HUDEP-2 (cell line): Measurements from ENCODE around the gene CASP8.
"Not testable (repeated sequence)": the region's sequence is repeated elsewhere in the genome, so short reads cannot be mapped to it uniquely, and the experiment has no call there.

Experiments used
- DNase-seq, 76 experiments: peaks; one replicate each; lab custom pipeline; 2025; ENCODE audit not compliant: unreplicated experiment in 76 of 76; lab: John Stamatoyannopoulos, UW

CASP8 gene

DNA sequence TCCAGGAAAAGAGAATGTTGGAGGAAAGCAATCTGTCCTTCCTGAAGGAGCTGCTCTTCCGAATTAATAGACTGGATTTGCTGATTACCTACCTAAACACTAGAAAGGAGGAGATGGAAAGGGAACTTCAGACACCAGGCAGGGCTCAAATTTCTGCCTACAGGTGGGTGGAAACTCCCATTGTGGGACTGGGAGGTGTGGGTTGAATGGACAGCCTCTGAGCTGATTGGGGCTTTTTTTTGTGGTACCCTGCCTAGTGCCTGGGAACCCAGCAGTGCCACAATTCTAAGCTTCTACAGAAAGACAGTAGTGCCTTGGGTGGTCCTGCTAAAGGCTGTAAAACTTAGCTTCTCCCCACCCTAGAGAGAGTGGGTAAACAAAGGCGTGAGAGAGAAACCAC, 6.3 kb downstream of the CASP8 start:
- DNase-seq = no peak

- DNase-seq = no peak
Observed at GRCh38 chr2:201267278-201268030, 7.1 kb downstream of the CASP8 start.

DNA sequence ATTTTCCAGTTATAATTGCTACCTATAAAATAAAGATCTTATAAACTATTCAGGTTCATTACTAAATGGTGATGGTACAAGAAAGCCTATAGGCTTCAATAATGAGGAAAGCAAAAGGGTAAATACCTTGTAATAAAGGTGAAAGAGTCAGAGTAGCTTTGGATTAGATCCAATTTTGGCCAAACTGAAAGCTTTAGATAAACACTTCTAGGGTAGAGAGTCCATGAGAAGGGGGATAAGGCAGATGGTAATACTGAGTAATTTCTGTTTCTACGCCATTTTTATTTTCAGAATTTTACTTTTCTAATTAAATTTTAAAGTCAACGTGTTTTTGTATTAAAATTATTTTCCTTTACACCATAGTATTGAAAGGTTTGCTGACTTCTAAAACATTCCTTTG, 9.4 kb downstream of the CASP8 start:
- DNase-seq = peak in 7 of 76 experiments; percentile 9 to 49 (median 24)

DNA sequence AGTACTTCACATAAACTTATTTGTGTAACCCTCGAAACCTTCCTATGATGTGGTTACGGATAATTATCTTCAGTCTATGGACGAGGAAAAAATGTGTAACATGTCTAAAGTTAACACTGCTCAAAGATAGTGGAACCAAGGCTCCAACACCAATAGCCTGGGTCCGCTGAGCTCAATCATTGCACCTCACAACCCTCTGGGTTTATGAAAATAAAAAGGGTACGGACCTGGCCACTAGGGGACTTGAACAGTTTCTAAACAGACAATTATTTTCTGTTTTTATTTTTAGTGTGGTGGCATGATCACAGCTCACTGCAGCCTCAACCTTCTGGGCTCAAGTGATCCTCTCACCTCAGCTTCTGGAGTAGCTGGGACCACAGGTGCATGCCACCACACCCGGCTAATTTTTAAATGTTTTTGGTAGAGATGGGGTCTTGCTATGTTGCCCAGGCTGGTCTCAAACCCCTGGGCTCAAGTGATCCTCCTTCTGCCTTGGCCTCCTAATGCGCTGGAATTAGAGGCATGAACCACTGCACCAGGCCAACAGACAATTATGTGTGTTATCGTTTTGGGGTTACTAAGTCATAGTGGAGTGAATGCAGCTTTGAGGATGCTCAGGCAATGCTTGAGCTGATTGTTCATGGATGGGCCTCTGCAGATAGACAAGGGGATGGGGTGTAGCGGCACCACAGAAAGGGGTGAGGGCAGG, 10.1 kb downstream of the CASP8 start:
- peak in 3 of 76 experiments; percentile 14 to 35 (median 33) for DNase-seq

DNA sequence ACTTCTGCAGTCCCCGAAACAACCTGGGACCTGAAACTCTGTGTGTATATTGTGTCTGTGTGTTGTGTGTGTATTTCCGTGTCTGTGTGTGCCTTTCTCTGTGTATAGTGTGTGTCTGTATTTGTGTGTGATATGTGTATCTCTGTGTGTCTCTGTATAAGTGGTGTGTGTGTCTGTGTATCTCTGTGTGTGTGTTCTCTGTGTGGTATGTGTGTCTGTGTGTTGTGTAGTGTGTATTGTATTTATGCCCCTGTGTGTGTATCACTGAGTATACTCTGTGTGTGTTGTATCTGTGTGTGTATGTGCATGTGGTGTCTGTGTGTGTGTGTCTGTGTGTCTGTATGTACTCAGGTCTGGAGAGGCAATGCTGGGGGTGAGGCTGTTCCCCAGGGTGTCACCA, 11.6 kb downstream of the CASP8 start:
- DNase-seq = no peak

GRCh38 chr2:201273330-201273983, 13.1 kb downstream of the CASP8 start:
- no peak for DNase-seq

DNA sequence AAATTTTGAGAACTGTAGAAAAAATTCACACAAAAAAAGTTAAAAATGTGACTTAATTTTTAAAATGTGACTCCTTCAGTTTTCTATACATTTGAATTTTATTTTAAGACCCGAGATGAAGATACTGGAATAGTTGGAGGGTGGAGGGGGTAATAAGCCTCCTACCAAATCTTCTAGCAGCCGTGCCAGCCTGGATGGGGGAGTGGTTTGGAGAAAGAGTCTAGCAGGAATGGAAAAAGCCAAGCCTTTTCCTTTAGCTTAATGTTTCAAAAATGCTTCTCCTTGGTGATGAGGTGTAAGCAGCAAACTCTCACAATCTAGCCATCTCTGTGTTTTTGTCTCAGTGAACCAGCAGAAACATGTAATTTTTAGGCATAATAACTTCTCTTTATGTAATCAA, 14.7 kb downstream of the CASP8 start:
- DNase-seq = no peak

- no peak for DNase-seq
Observed at GRCh38 chr2:201275990-201276389, 15.7 kb downstream of the CASP8 start.

DNA sequence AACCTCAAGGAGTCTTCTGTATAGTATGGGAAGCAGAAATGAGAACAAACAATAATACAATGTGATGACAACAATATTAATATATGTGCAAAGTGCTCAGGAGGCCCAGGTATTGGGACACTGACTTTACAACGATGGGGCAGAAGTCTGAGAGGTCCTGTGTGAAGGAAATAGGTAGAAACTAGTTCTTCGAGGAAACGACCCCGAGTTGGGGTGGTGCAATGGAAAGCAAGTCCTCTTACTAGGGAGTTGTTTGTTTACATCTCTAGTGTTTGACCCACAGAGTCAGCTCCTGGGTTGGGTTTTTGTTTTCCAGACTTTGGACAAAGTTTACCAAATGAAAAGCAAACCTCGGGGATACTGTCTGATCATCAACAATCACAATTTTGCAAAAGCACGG, 16.2 kb downstream of the CASP8 start:
- no peak for DNase-seq

DNA sequence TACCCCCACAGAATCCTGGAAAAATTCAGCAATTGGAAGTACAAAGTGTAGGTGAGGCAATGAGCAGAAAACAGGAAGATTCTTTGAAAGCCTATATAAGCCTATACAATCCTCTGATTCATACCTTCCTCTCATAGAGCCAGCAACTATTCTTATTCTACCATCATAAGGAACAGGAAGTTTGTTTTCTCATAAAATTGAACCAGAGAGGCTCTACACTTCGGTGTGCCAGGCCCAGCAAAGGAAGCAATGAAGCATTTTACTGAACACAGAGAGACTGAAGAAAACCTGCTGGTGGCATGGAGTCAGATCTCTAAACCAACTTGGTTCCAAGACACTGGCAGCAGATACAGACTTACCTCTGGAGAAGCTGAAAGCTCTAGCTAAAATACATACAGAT, 18.7 kb downstream of the CASP8 start:
- DNase-seq = no peak

DNA sequence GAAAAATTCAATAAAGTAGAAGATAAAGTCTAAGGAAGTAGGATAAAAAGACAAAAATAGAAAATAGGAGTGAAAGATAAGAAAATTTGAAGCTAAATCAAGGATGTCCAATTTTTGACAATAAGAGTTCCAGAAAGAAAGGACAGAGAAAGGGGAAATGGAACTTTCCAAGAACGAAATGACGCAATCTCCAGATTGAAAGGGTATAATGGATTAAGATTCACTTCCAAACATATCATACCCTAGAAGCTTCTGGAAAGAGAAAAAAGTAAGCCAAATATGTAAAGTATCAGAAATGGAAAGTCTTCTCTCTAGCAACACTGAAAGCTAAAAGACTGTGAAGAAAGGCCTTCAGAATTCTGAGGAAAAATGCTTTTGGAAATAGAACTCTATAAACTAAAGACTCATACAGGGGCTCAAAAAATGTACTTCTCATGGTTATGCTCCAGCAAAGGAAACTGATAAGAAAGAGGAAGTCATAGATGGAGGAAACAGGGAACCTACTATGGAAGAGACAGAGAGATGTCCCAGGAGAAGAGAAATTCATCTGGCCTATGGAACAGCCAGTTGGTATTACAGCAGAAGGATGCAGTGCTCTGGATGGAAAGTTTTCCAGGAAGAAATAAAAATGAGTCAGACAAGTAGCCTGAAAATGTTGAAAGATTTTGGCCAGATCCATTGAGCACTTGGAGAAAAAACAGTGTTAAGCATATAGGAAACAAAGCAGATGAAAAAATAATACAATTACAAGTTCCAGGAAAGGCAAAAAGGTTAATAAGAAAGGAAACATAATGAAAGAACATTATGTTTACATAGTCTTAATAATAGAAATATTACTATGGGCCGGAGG, 20.1 kb downstream of the CASP8 start:
- no peak for DNase-seq

DNA sequence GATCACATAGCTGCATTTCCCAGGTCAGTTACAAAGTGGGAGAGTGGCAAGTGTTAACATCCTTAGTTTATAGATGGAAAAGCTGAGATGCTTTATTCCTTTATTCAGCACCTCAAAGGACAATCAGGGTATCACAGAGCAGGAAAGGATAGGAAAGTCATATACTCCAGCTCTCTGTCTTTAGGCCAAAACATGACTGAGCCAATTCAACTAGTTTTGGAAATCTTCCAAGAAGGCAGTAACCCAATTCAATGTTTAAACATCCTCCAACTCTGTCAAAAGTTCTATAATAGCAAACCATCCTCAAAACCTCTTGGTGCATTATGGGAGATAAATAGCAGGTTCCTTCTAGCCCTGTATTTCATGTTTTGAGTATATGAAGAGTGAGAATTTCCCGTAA, 25.2 kb downstream of the CASP8 start:
- DNase-seq = no peak

DNA sequence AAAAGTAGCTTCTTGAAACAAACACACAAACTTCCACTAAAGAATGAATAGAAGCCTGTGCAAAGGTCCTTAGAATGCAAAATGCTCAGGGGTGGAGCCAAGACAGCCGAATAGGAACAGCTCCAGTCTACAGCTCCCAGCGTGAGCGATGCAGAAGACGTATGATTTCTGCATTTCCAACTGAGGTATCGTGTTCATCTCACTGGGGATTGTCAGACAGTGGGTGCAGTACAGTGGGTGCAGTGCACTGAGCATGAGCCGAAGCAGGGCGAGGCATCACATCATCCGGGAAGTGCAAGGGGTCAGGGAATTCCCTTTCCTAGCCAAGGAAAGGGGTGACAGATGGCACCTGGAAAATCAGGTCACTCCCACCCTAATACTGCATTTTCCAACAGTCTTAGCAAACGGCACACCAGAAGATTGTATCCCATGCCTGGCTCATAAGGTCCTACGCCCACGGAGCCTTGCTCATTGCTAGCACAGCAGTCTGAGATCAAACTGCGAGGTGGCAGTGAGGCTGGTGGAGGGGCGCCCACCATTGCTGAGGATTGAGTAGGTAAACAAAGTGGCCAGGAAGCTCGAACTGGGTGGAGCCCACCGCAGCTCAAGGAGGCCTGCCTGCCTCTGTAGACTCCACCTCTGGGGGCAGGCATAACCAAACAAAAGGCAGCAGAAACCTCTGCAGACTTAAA, 30.3 kb downstream of the CASP8 start:
- DNase-seq = not testable (repeated sequence)

GRCh38 chr2:201298462-201299052, 38.2 kb downstream of the CASP8 start:
- DNase-seq = no peak

DNA sequence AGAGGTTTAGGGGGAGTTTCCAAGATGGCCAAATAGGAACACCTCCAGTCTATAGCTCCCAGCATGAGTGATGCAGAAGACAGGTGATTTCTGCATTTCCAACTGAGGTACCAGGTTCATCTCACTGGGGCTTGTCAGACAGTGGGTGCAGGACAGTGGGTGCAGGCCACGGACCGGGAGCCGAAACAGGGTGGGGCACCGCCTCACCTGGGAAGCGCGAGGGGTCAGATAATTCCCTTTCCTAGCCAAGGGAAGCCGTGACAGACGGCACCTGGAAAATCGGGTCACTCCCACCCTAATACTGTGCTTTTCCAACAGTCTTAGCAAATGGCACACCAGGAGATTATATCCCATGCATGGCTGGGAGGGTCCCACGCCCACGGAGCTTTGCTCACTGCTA, 39.6 kb downstream of the CASP8 start:
- DNase-seq = not testable (repeated sequence)

DNA sequence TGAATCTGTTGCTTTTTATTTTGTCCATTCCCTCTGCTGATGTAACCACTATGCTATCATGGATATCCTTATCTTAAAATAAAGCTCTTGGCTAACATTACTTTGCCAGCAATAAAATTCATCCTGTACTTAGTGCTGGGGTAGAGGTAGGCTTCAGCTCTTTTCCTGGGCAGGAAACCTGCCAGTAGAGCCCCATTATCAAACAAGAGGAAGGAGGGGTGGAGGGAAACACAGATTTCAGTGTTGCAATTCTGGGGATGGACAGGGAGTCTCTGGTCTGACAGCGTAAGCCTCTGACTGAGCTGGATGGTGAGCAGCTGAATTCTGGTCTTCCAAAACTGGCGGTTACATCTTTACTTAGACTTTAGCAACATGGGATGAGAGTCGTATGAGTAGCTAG, 47.5 kb downstream of the CASP8 start:
- DNase-seq = no peak

DNA sequence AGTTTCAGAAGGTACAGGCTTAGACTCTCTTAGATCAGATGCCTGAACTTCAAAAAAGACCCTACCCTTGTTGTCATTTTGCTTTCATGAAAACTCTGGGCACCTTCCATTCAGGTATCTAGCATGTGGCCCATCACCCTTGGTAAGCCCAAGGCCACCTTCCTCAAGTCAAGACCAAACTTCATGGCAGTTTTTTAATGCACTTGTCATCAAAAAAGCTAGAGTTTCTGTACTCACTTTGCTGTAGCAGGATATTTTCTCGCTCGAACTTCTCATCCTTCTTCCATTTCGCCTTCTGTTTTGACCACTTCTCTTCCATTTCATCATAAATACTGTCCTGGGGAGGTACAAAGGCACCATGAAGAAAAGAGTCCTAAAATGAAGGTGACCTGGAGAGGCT, 48.6 kb downstream of the CASP8 start:
- DNase-seq = no peak

DNA sequence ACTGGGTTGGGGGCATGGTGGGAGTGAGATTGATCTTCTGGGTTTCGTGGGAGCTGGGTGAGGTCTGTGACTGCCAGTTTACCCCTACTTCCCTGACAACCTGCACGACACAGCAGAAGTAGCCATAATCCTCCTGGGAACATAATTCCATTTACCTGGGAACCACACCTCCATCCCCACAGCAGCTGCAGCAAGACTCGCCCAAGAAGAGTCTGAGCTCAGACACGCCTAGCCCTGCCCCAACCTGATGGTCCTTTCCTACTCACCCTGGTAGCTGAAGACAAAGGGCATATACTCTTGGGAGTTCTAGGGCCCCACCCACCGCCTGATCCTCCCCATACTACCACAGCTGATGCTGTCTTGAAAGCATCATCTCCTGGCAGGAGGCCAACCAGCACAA, 53.0 kb downstream of the CASP8 start:
- no peak for DNase-seq

DNA sequence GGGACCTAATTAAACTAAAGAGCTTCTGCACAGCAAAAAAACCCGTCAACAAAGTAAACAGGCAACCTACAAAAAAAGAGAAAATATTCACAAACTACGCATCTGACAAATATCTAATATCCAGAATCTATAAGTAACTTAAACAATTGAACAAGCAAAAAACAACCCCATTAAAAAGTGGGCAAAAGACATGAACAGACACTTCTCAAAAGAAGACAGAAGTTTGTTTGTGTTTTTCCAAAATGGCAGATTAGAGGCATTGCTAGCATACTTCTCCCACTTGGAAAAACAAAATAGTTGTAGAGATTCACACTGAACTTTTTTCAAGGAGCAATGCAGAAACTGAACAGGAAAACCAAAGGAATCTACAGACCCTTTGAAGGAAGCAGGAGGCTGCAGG, 59.2 kb downstream of the CASP8 start:
- no peak for DNase-seq

DNA sequence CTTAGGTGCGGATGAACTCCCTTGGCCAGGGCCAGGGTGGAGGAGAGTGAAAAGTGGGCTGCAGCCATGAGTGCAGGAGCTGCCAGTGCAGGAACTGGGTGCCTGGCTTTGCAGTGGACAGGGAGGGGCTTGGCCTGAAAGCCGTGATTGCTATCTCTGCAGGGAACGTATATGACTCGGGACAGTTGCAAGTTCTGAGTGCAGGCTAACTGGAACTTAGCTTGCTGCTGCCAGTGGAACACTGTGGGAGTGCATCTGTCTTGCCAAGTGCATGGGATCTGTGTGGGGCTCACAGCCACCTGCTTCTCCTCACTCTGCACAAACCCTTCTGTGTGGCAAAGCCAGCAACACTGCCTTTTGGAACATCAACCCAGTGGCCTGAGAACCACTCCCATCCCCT, 59.9 kb downstream of the CASP8 start:
- no peak for DNase-seq
